ENCODE measurements around the gene PLA2R1.
"Not testable (repeated sequence)": the region's sequence is repeated elsewhere in the genome, so short reads cannot be mapped to it uniquely, and the experiment has no call there.

The PLA2R1 gene

GRCh38 chr2:159984034-159984433 lies 78.4 kb downstream of the PLA2R1 start:
- DNase-seq (ENCODE audit: extremely low read depth in 1 of 2, low read depth in 1 of 2), result no peak

- DNase-seq (ENCODE audit: extremely low read depth in 1 of 2, low read depth in 1 of 2), result no peak
Observed at GRCh38 chr2:159982842-159983785, 79.3 kb downstream of the PLA2R1 start.

- no peak for DNase-seq (ENCODE audit: extremely low read depth in 1 of 2, low read depth in 1 of 2)
Observed at GRCh38 chr2:159982270-159982669, 80.1 kb downstream of the PLA2R1 start.

GRCh38 chr2:159976527-159977160 lies 85.8 kb downstream of the PLA2R1 start:
- no peak for DNase-seq (ENCODE audit: extremely low read depth in 1 of 2, low read depth in 1 of 2)

GRCh38 chr2:159973325-159973724 lies 89.1 kb downstream of the PLA2R1 start:
- DNase-seq (ENCODE audit: extremely low read depth in 1 of 2, low read depth in 1 of 2), result no peak

GRCh38 chr2:159971365-159972152 lies 90.9 kb downstream of the PLA2R1 start:
- no peak for DNase-seq (ENCODE audit: extremely low read depth in 1 of 2, low read depth in 1 of 2)

- DNase-seq (ENCODE audit: extremely low read depth in 1 of 2, low read depth in 1 of 2), result not testable (repeated sequence)
Observed at GRCh38 chr2:159970548-159970947, 91.9 kb downstream of the PLA2R1 start.

GRCh38 chr2:159968279-159968900 lies 94.0 kb downstream of the PLA2R1 start:
- no peak for DNase-seq (ENCODE audit: extremely low read depth in 1 of 2, low read depth in 1 of 2)

- DNase-seq (ENCODE audit: extremely low read depth in 1 of 2, low read depth in 1 of 2), result no peak
Observed at GRCh38 chr2:159963700-159964099, 98.7 kb downstream of the PLA2R1 start.

- not testable (repeated sequence) for DNase-seq (ENCODE audit: extremely low read depth in 1 of 2, low read depth in 1 of 2)
Observed at GRCh38 chr2:159962513-159962912, 99.9 kb downstream of the PLA2R1 start.

- DNase-seq (ENCODE audit: extremely low read depth in 1 of 2, low read depth in 1 of 2), result no peak
Observed at GRCh38 chr2:159961451-159961850, 101.0 kb downstream of the PLA2R1 start.

GRCh38 chr2:159961037-159961436 lies 101.4 kb downstream of the PLA2R1 start:
- DNase-seq (ENCODE audit: extremely low read depth in 1 of 2, low read depth in 1 of 2), result no peak

GRCh38 chr2:159960414-159960813 lies 102.0 kb downstream of the PLA2R1 start:
- no peak for DNase-seq (ENCODE audit: extremely low read depth in 1 of 2, low read depth in 1 of 2)

GRCh38 chr2:159959136-159959535 lies 103.3 kb downstream of the PLA2R1 start:
- DNase-seq (ENCODE audit: extremely low read depth in 1 of 2, low read depth in 1 of 2), result no peak

- DNase-seq (ENCODE audit: extremely low read depth in 1 of 2, low read depth in 1 of 2), result no peak
Observed at GRCh38 chr2:159953136-159953823, 109.1 kb downstream of the PLA2R1 start.

GRCh38 chr2:159946326-159946999 lies 116.0 kb downstream of the PLA2R1 start:
- no peak for DNase-seq (ENCODE audit: extremely low read depth in 1 of 2, low read depth in 1 of 2)

- DNase-seq (ENCODE audit: extremely low read depth in 1 of 2, low read depth in 1 of 2), result no peak
Observed at GRCh38 chr2:159944874-159945273, 117.5 kb downstream of the PLA2R1 start.

GRCh38 chr2:159942146-159942545 lies 120.3 kb downstream of the PLA2R1 start:
- no peak for DNase-seq (ENCODE audit: extremely low read depth in 1 of 2, low read depth in 1 of 2)

- no peak for DNase-seq (ENCODE audit: extremely low read depth in 1 of 2, low read depth in 1 of 2)
Observed at GRCh38 chr2:159941729-159942128, 120.7 kb downstream of the PLA2R1 start.

GRCh38 chr2:159939946-159940345 lies 122.5 kb downstream of the PLA2R1 start:
- no peak for DNase-seq (ENCODE audit: extremely low read depth in 1 of 2, low read depth in 1 of 2)

Data from activated CD8-positive, alpha-beta memory T cell treated with anti-CD3 and anti-CD28 coated beads for 1 hour (primary cell).